Kidney (tissue), 14 donors: ENCODE results near the gene TRUB2. TPM values are rescaled to one million over a fixed set of nuclear protein-coding genes. Genes with fewer than 3 reads are reported as not detected.

Source experiments
- DNase-seq, 5 donors: peaks; one replicate each; pipeline ENCODE4 v3.0.0-alpha.2; 2013 to 2020
- FAIRE-seq: peaks from 2 replicates; lab custom pipeline; 2012; peaks lifted over from hg19 to GRCh38; lab: Jason Lieb, UNC
- H3K27ac ChIP-seq, 2 donors: one replicate each; pipeline ENCODE4 v1.7.0; 2013; ENCODE audit warnings: low read depth in 2 of 2, low read length in 2 of 2, inconsistent platforms in 1 of 2
- H3K27me3 ChIP-seq: one replicate; pipeline ENCODE4 v1.7.1; 2013; ENCODE audit warnings: low read length, inconsistent platforms; ENCODE audit not compliant: control insufficient read depth, insufficient read depth
- H3K36me3 ChIP-seq, 3 donors: one replicate each; pipeline versions ENCODE4 v1.7.0 to v1.7.1; 2013; ENCODE audit warnings: low read length in 3 of 3, control low read depth in 1 of 3, inconsistent platforms in 1 of 3; ENCODE audit not compliant: insufficient read depth in 3 of 3, control insufficient read depth in 2 of 3
- H3K4me1 ChIP-seq, 3 donors: one replicate each; pipeline versions ENCODE4 v1.7.0 to v1.7.1; 2013; ENCODE audit warnings: low read length in 3 of 3, inconsistent platforms in 1 of 3, low read depth in 1 of 3; ENCODE audit not compliant: control insufficient read depth in 2 of 3, insufficient read depth in 2 of 3
- H3K4me3 ChIP-seq, 3 donors: one replicate each; pipeline versions ENCODE4 v1.7.0 to v1.8.1; 2013; ENCODE audit warnings: low read length in 3 of 3, control low read depth in 1 of 3, inconsistent platforms in 1 of 3
- H3K9ac ChIP-seq, 3 donors: one replicate each; pipeline versions ENCODE4 v1.7.0 to v1.7.1; 2013; ENCODE audit warnings: low read length in 3 of 3, control low read depth in 1 of 3, inconsistent platforms in 1 of 3
- H3K9me3 ChIP-seq, 3 donors: one replicate each; pipeline versions ENCODE4 v1.7.0 to v1.7.1; 2013; ENCODE audit warnings: low read length in 3 of 3, control low read depth in 1 of 3, inconsistent platforms in 1 of 3; ENCODE audit not compliant: control insufficient read depth in 2 of 3, insufficient read depth in 1 of 3
- CTCF ChIP-seq: IDR thresholded peaks from 3 replicates; pipeline ENCODE4 v1.5.1; 2012; ENCODE audit warnings: mild to moderate bottlenecking, moderate library complexity, borderline replicate concordance; ENCODE audit not compliant: insufficient read depth; ENCODE audit errors: extremely low read depth
- intact Hi-C: fragments of 100-400 bp; cut with DNase I; formaldehyde crosslinking; loops from one replicate; pipeline ENCODE4 v1.11.1; 2022
- polyA plus RNA-seq: library from polyadenylated mRNA; stranded (reverse); fragments of 350-450 nt; fragmentation: Illumina TruSeq; extraction: RNeasy Lipid Tissue Mini Kit (QIAGEN cat#74804); gene quantifications from one replicate; pipeline ENCODE4 v1.2.3, GENCODE V29; 2014; ENCODE audit warnings: low read depth, low replicate concordance; ENCODE audit not compliant: insufficient read depth
- total RNA-seq: library from RNA; stranded (reverse); fragmentation: NEBNext Ultra II Directional; extraction: Animal tissue kit (Norgen Biotek cat#: 25700); gene quantifications from one replicate; pipeline ENCODE4 v1.2.1, GENCODE V29; 2021
- donor health status: control.
- donor health status: control.
- donor health status: control.
- donor health status: control.
- donor health status: control.
- donor health status: DM: yes; HTN: yes; CAD: no.
- donor health status: Normal renal cell carcinoma (clear cell type).

Gene TRUB2
- total and polyA plus RNA-seq, 2 donors from 2014 or later, result 22.4 to 40.8 TPM

- peaks cover 0 to 32% (median 20%) of the 10 kb centered on the region in 3 donors for H3K36me3 ChIP-seq
- TF ChIP-seq CTCF, result no peak
- FAIRE-seq (no peak), DNase-seq (no peak)
- no peak overlapping the region for H3K9ac ChIP-seq
- H3K4me3 ChIP-seq, result no peak overlapping the region
- intact Hi-C loops, result no loop called here
- H3K9me3 ChIP-seq, result no peaks in the 10 kb centered on the region
- H3K27ac ChIP-seq, result no peak overlapping the region
- no peaks in the 10 kb centered on the region for H3K27me3 ChIP-seq
- H3K4me1 ChIP-seq, result no peaks in the 10 kb centered on the region
These were observed 55.2 kb downstream of the TRUB2 start for GRCh38 chr9:128266868-128267590.

- FAIRE-seq, result no peak
- no peak for DNase-seq
- H3K27me3 ChIP-seq, result no peaks in the 10 kb centered on the region
- no peaks in the 10 kb centered on the region for H3K4me1 ChIP-seq
- H3K36me3 ChIP-seq, result peaks cover 5 to 32% (median 29%) of the 10 kb centered on the region in 3 donors
- intact Hi-C loops, result no loop called here
- no peak for TF ChIP-seq CTCF
- no peaks in the 10 kb centered on the region for H3K9me3 ChIP-seq
- H3K9ac ChIP-seq, result no peak overlapping the region
- H3K27ac ChIP-seq, result no peak overlapping the region
- H3K4me3 ChIP-seq, result no peak overlapping the region
These were observed 56.8 kb downstream of the TRUB2 start for GRCh38 chr9:128265348-128265847.

DNA sequence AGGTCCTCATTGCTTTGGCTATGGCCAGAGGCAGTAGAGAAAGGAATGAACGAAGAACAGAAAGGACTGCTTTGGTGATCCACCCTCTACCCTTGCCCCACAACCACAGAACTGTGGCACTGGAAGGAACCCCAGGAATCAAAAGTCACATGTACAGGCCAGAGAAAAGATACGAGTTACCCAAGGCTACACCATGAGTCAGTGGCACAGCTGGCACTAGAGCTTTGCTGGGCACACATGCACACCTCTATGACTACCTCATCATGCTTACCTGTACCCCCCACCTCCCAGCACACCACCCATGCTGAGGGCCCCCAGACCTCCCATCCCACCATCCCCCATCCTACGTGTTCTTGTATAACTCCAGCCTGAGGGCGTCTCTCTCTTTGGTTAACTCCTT is 59.6 kb downstream of the TRUB2 start:
- no peaks in the 10 kb centered on the region for H3K9me3 ChIP-seq
- H3K9ac ChIP-seq, result no peak overlapping the region
- DNase-seq (no peak), FAIRE-seq (no peak)
- no peaks in the 10 kb centered on the region for H3K27me3 ChIP-seq
- H3K36me3 ChIP-seq, result peaks cover 5 to 48% (median 43%) of the 10 kb centered on the region in 3 donors
- no peak overlapping the region for H3K27ac ChIP-seq
- H3K4me1 ChIP-seq, result no peaks in the 10 kb centered on the region
- TF ChIP-seq CTCF, result no peak
- no peak overlapping the region for H3K4me3 ChIP-seq
- intact Hi-C loops, result no loop called here
